Fibroblast of peridontal ligament (primary cell): ENCODE results near the gene GPR3.
"Not testable (repeated sequence)": the region's sequence is repeated elsewhere in the genome, so short reads cannot be mapped to it uniquely, and the experiment has no call there.

Experiments used
- DNase-seq: peaks from one replicate; pipeline ENCODE4 v3.0.0-alpha.2; 2010; ENCODE audit errors: extremely low read depth

Gene GPR3

GRCh38 chr1:27380224-27380623, 12.2 kb upstream of the GPR3 start:
- DNase-seq: no peak

- DNase-seq: peak; percentile 53
Measured at GRCh38 chr1:27380766-27381733, 11.4 kb upstream of the GPR3 start.

- no peak for DNase-seq
Measured at GRCh38 chr1:27381969-27382762, 10.3 kb upstream of the GPR3 start.

GRCh38 chr1:27383039-27383605, 9.3 kb upstream of the GPR3 start, which contains the start of gene CD164L2:
CD164L2 (minus strand) TSS chr1:27383333; CDS start chr1:27383239, 94 bp downstream.
- no peak for DNase-seq

GRCh38 chr1:27383661-27384060, 8.8 kb upstream of the GPR3 start:
- no peak for DNase-seq

- not testable (repeated sequence) for DNase-seq
Measured at GRCh38 chr1:27384797-27385196, 7.6 kb upstream of the GPR3 start.

- peak; percentile 28 for DNase-seq
Measured at GRCh38 chr1:27388337-27389005, 4.0 kb upstream of the GPR3 start.

- DNase-seq: peak; percentile 44
Measured at GRCh38 chr1:27391511-27392095, 819 bp upstream of the GPR3 start.

GRCh38 chr1:27392778-27393635, 585 bp downstream of the GPR3 start:
- DNase-seq: no peak

GRCh38 chr1:27393641-27394281, 1.3 kb downstream of the GPR3 start:
- DNase-seq: no peak

GRCh38 chr1:27394282-27394658, 1.8 kb downstream of the GPR3 start:
- DNase-seq: no peak

GRCh38 chr1:27394925-27395324, 2.5 kb downstream of the GPR3 start:
- peak; percentile 16 for DNase-seq

- peak; percentile 77 for DNase-seq
Measured at GRCh38 chr1:27395441-27396195, 3.2 kb downstream of the GPR3 start.

- DNase-seq: no peak
Measured at GRCh38 chr1:27397110-27397509, 4.7 kb downstream of the GPR3 start.

- DNase-seq: no peak
Measured at GRCh38 chr1:27397749-27398148, 5.3 kb downstream of the GPR3 start.

GRCh38 chr1:27398405-27399149, 6.2 kb downstream of the GPR3 start:
- no peak for DNase-seq

- DNase-seq: no peak
Measured at GRCh38 chr1:27399251-27400025, 7.0 kb downstream of the GPR3 start.
